Forelimb muscle (tissue), 1 donor: ENCODE results near the gene KLRD1. TPM values are rescaled to one million over a fixed set of nuclear protein-coding genes. Genes with fewer than 3 reads are reported as not detected.
"Not testable (repeated sequence)": the region's sequence is repeated elsewhere in the genome, so short reads cannot be mapped to it uniquely, and the experiment has no call there.

Source experiments
- DNase-seq: peaks from one replicate; pipeline ENCODE4 v3.0.0-alpha.2; 2013; ENCODE audit warnings: low read depth
- polyA plus RNA-seq: library from polyadenylated mRNA; unstranded; fragments of 120-200 nt; gene quantifications from one replicate; pipeline ENCODE4 v1.2.1, GENCODE V29; 2013; ENCODE audit not compliant: insufficient read length

The KLRD1 gene
- polyA plus RNA-seq, 1 donor: 1.3 TPM

- DNase-seq: no peak
Measured at GRCh38 chr12:10368206-10369171, 60.8 kb downstream of the KLRD1 start.

- DNase-seq: no peak
Measured at GRCh38 chr12:10369557-10370415, 62.1 kb downstream of the KLRD1 start.

- DNase-seq: not testable (repeated sequence)
Measured at GRCh38 chr12:10371893-10372535, 64.3 kb downstream of the KLRD1 start.

- DNase-seq: no peak
Measured at GRCh38 chr12:10372559-10372958, 64.9 kb downstream of the KLRD1 start.

GRCh38 chr12:10374624-10375018 lies 67.0 kb downstream of the KLRD1 start:
- DNase-seq: no peak

- not testable (repeated sequence) for DNase-seq
Measured at GRCh38 chr12:10378737-10379136, 71.1 kb downstream of the KLRD1 start.

Other genes starting within 250 kb of the KLRD1 start
- gene CLEC1A, start 208.9 kb upstream of the KLRD1 start, polyA plus RNA-seq: 2.9 TPM
- 1.5 TPM for gene CLEC7A, start 177.7 kb upstream of the KLRD1 start, polyA plus RNA-seq
- 0.76 TPM for gene OLR1, start 135.7 kb upstream of the KLRD1 start, polyA plus RNA-seq
- gene TMEM52B, start 128.8 kb upstream of the KLRD1 start, polyA plus RNA-seq: 0.09 TPM
- 22.2 TPM for gene GABARAPL1, start 95.0 kb upstream of the KLRD1 start, polyA plus RNA-seq
- gene KLRK1, start 82.2 kb downstream of the KLRD1 start, polyA plus RNA-seq: 0.58 TPM
- gene KLRC4, start 101.9 kb downstream of the KLRD1 start, polyA plus RNA-seq: not detected
- not detected for gene KLRC3, start 112.7 kb downstream of the KLRD1 start, polyA plus RNA-seq
- not detected for gene KLRC2, start 128.1 kb downstream of the KLRD1 start, polyA plus RNA-seq
- 0.37 TPM for gene KLRC1, start 145.5 kb downstream of the KLRD1 start, polyA plus RNA-seq
- gene EIF2S3B, start 198.0 kb downstream of the KLRD1 start, polyA plus RNA-seq: 3.1 TPM